Measurements from ENCODE around the gene BNIPL.

- TF ChIP-seq EZH2 (optimal IDR thresholded peaks at IDR 0.05; ENCODE audit: low read depth, low read length) (no peak), CTCF (IDR thresholded peaks at IDR 0.05; ENCODE audit: low read length) (no peak)
Observed at GRCh38 chr1:151061704-151062103, 25.3 kb downstream of the BNIPL start.
